H1 (cell line): ENCODE results near the gene ZNF69. TPM values are rescaled to one million over a fixed set of nuclear protein-coding genes. Genes with fewer than 3 reads are reported as not detected.

Experiments used
- CTCF ChIA-PET: fragments of 300-600 bp; sonication (Branson Sonifier 250); formaldehyde crosslinking; loops from one replicate; lab custom pipeline; 2021; ENCODE audit not compliant: partially characterized antibody; lab: Charles Lee
- POLR2A ChIA-PET: fragments of 300-600 bp; sonication (Branson Sonifier 250); formaldehyde crosslinking; loops from one replicate; lab custom pipeline; 2021; ENCODE audit warnings: inconsistent platforms; ENCODE audit not compliant: partially characterized antibody; lab: Charles Lee
- DNase-seq, 2 experiments: peaks; one replicate each; pipeline versions ENCODE4 v3.0.0 to v3.0.0-alpha.2; 2010 to 2022; ENCODE audit warnings: low spot score in 2 of 2, low read depth in 1 of 2, mixed read lengths in 1 of 2
- FAIRE-seq: peaks from 2 replicates; lab custom pipeline; 2011; peaks lifted over from hg19 to GRCh38; lab: Jason Lieb, UNC
- H2AFZ ChIP-seq: 2 replicates; pipeline ENCODE4 v1.8.1; 2012; ENCODE audit warnings: low read length, inconsistent platforms
- H2AK5ac ChIP-seq: 2 replicates; pipeline ENCODE4 v1.6.1; 2013; ENCODE audit warnings: low read depth, low read length
- H2BK120ac ChIP-seq: replicated peaks from 2 replicates; pipeline ENCODE3; 2013; ENCODE audit warnings: low read depth, low read length, inconsistent platforms
- H2BK12ac ChIP-seq: 2 replicates; pipeline ENCODE4 v1.6.1; 2013; ENCODE audit warnings: low read depth, low read length
- H2BK15ac ChIP-seq: 2 replicates; pipeline ENCODE4 v1.6.1; 2013; ENCODE audit warnings: low read length
- H2BK20ac ChIP-seq: 2 replicates; pipeline ENCODE4 v1.6.1; 2013; ENCODE audit warnings: low read length
- H2BK5ac ChIP-seq: 2 replicates; pipeline ENCODE4 v1.6.1; 2013; ENCODE audit warnings: low read depth, low read length
- H3K14ac ChIP-seq: 2 replicates; pipeline ENCODE4 v1.6.1; 2013; ENCODE audit warnings: inconsistent platforms; ENCODE audit not compliant: insufficient read length
- H3K18ac ChIP-seq: 2 replicates; pipeline ENCODE4 v1.6.1; 2013; ENCODE audit warnings: low read length; ENCODE audit errors: extremely low read depth
- H3K23ac ChIP-seq: 2 replicates; pipeline ENCODE4 v1.6.1; 2013; ENCODE audit warnings: inconsistent platforms; ENCODE audit not compliant: insufficient read length
- H3K23me2 ChIP-seq: 2 replicates; pipeline ENCODE4 v1.6.1; 2013; ENCODE audit warnings: low read depth, low read length
- H3K27ac ChIP-seq: 2 replicates; pipeline ENCODE4 v1.6.1; 2011; ENCODE audit warnings: low read depth, low read length, inconsistent platforms
- H3K27me3 ChIP-seq, 4 experiments: replicated peaks in 1 of 4; 1 replicate in 1 of 4; 2 replicates in 3 of 4; pipeline versions ENCODE4 v1.6.1 to v1.8.1; 2011 to 2013; ENCODE audit warnings: low read length in 3 of 4, mild to moderate bottlenecking in 3 of 4, inconsistent platforms in 2 of 4, mixed read lengths in 2 of 4, moderate library complexity in 1 of 4; ENCODE audit not compliant: control insufficient read depth in 3 of 4, insufficient read depth in 3 of 4; ENCODE audit errors: extremely low read depth in 1 of 4
- H3K36me3 ChIP-seq, 4 experiments: 2 replicates each; pipeline versions ENCODE4 v1.6.1 to v1.8.1; 2011 to 2013; ENCODE audit warnings: mild to moderate bottlenecking in 4 of 4, low read length in 3 of 4, moderate library complexity in 2 of 4, control low read depth in 1 of 4, inconsistent platforms in 1 of 4; ENCODE audit not compliant: insufficient read depth in 4 of 4, control insufficient read depth in 2 of 4
- H3K4ac ChIP-seq: replicated peaks from 2 replicates; pipeline ENCODE3; 2013; ENCODE audit warnings: low read length, low read depth, mixed read lengths, inconsistent platforms; ENCODE audit not compliant: insufficient read length
- H3K4me1 ChIP-seq, 4 experiments: replicated peaks in 1 of 4; 1 replicate in 1 of 4; 2 replicates in 3 of 4; pipeline versions ENCODE4 v1.6.1 to v1.8.1; 2011 to 2013; ENCODE audit warnings: low read length in 3 of 4, inconsistent platforms in 2 of 4, mixed read lengths in 1 of 4; ENCODE audit not compliant: insufficient read depth in 4 of 4, control insufficient read depth in 3 of 4
- H3K4me2 ChIP-seq, 2 experiments: 2 replicates each; pipeline versions ENCODE4 v1.6.1 to v1.8.1; 2011 to 2013; ENCODE audit warnings: low read depth in 2 of 2, low read length in 2 of 2, control low read depth in 1 of 2, inconsistent platforms in 1 of 2, mild to moderate bottlenecking in 1 of 2; ENCODE audit not compliant: insufficient read depth in 1 of 2
- H3K4me3 ChIP-seq, 4 experiments: fragments of 200-600, 300-600 bp in 1 of 4; sonication (generic), shearing (Covaris generic), sonication (Bioruptor Twin) in 1 of 4; 2 replicates each; pipeline versions ENCODE4 v1.5.1 to v1.8.1; 2011 to 2016; ENCODE audit warnings: low read length in 4 of 4, low read depth in 3 of 4, control low read depth in 2 of 4, inconsistent platforms in 2 of 4, mild to moderate bottlenecking in 2 of 4, mixed read lengths in 1 of 4, moderate library complexity in 1 of 4; ENCODE audit not compliant: insufficient read depth in 2 of 4; ENCODE audit errors: extremely low read depth in 1 of 4
- H3K56ac ChIP-seq: replicated peaks from 2 replicates; pipeline ENCODE3; 2013; ENCODE audit warnings: low read depth, mild to moderate bottlenecking, mixed read lengths, low read length, inconsistent platforms; ENCODE audit not compliant: insufficient read length
- H3K79me1 ChIP-seq: 2 replicates; pipeline ENCODE4 v1.6.1; 2013; ENCODE audit warnings: low read depth, low read length, control low read depth
- H3K79me2 ChIP-seq, 2 experiments: 2 replicates each; pipeline versions ENCODE4 v1.6.1 to v1.8.1; 2012 to 2013; ENCODE audit warnings: low read length in 2 of 2, mild to moderate bottlenecking in 2 of 2, inconsistent platforms in 1 of 2; ENCODE audit not compliant: insufficient read depth in 2 of 2, control insufficient read depth in 1 of 2
- H3K9ac ChIP-seq, 4 experiments: replicated peaks in 1 of 4; 1 replicate in 1 of 4; 2 replicates in 3 of 4; pipeline versions ENCODE4 v1.6.1 to v1.8.1; 2011 to 2013; ENCODE audit warnings: low read depth in 3 of 4, low read length in 3 of 4, control low read depth in 2 of 4, mild to moderate bottlenecking in 2 of 4, moderate library complexity in 2 of 4, inconsistent platforms in 1 of 4; ENCODE audit errors: extremely low read depth in 1 of 4
- H3K9me3 ChIP-seq, 2 experiments: 2 replicates each; pipeline versions ENCODE4 v1.6.1 to v1.8.1; 2012 to 2013; ENCODE audit warnings: mild to moderate bottlenecking in 2 of 2, moderate library complexity in 2 of 2, control low read depth in 1 of 2, inconsistent platforms in 1 of 2, low read depth in 1 of 2, low read length in 1 of 2, mixed read lengths in 1 of 2; ENCODE audit not compliant: insufficient read depth in 2 of 2
- H4K20me1 ChIP-seq, 2 experiments: replicated peaks in 1 of 2; 2 replicates each; pipeline versions ENCODE3 to v1.8.1; 2011 to 2013; ENCODE audit warnings: inconsistent platforms in 2 of 2, low read length in 2 of 2, mild to moderate bottlenecking in 1 of 2; ENCODE audit not compliant: insufficient read depth in 2 of 2, control insufficient read depth in 1 of 2
- H4K5ac ChIP-seq: 2 replicates; pipeline ENCODE4 v1.6.1; 2013; ENCODE audit warnings: low read length, low read depth, mixed read lengths, inconsistent platforms; ENCODE audit not compliant: insufficient read length
- H4K8ac ChIP-seq: 2 replicates; pipeline ENCODE4 v1.8.0; 2013; ENCODE audit warnings: mild to moderate bottlenecking, moderate library complexity, low read length, inconsistent platforms; ENCODE audit not compliant: insufficient read depth; ENCODE audit errors: extremely low read depth
- H4K91ac ChIP-seq: replicated peaks from 2 replicates; pipeline ENCODE3; 2013; ENCODE audit warnings: low read length, mixed read lengths, inconsistent platforms; ENCODE audit not compliant: insufficient read length
- E2F6 ChIP-seq: IDR thresholded peaks from 2 replicates; pipeline ENCODE4 v1.6.1; 2012; ENCODE audit warnings: inconsistent platforms
- ZNF274 ChIP-seq: IDR thresholded peaks from 2 replicates; pipeline ENCODE4 v1.7.0; 2012; ENCODE audit warnings: low read length, borderline replicate concordance; ENCODE audit errors: extremely low read depth
- WGBS, 2 experiments: shearing (Covaris generic) in 1 of 2; methylation state at CpG; one replicate each; pipeline versions ENCODE4 v1.1.6 to v1.1.7; 2013 to 2015; ENCODE audit warnings: low lambda C conversion rate in 2 of 2, mixed read lengths in 2 of 2, inconsistent platforms in 1 of 2, low coverage in 1 of 2, missing lambda C conversion rate in 1 of 2; ENCODE audit not compliant: insufficient replicate concordance in 2 of 2, insufficient coverage in 1 of 2, insufficient read length in 1 of 2; ENCODE audit errors: extremely low coverage in 1 of 2, missing lambda C conversion rate in 1 of 2; 5-methylcytosine and 5-hydroxymethylcytosine counted together
- polyA plus RNA-seq, 7 experiments: library from polyadenylated mRNA; depleted of rRNA in 3 of 7; stranded (reverse) in 5 of 7; unstranded in 2 of 7; fragments of >200 nt in 5 of 7; fragments of 200-250 nt in 2 of 7; gene quantifications; 1 replicate in 5 of 7; 2 replicates in 1 of 7; 4 replicates in 1 of 7; pipeline versions ENCODE4 v1.2.1 to v1.2.3, GENCODE V29; 2011 to 2013; ENCODE audit warnings: missing spikeins in 2 of 7, mixed read lengths in 2 of 7
- total RNA-seq: library from RNA; stranded (reverse); fragmentation: NEBNext Ultra II Directional; extraction: Animal tissue kit (Norgen Biotek cat#: 25700); gene quantifications from 2 replicates; pipeline ENCODE4 v1.2.1, GENCODE V29; 2021

Gene ZNF69
- total and polyA plus RNA-seq, 2 of the 8 experiments (the other 6 are each of a cell fraction or from before 2014, with no cell fraction given), result 5.6 to 22.8 TPM

- Histone ChIP-seq H4K5ac (no peak overlapping the region), H2BK12ac (no peak overlapping the region), H3K4me1 (no peaks in the 10 kb centered on the region), H4K20me1 (no peaks in the 10 kb centered on the region), H3K27ac (no peak overlapping the region), H3K4me2 (no peak overlapping the region), H3K79me2 (peaks cover 0 to 4% of the 10 kb centered on the region in 2 experiments; a peak in 2 of 4 replicates), H2BK15ac (no peak overlapping the region), H2AK5ac (no peak overlapping the region), H2BK20ac (no peak overlapping the region), H3K4ac (no peak overlapping the region), H3K14ac (no peak overlapping the region), H3K79me1 (no peaks in the 10 kb centered on the region; the same call in 1 of the 2 replicates), H3K27me3 (no peaks in the 10 kb centered on the region), H3K23me2 (no peaks in the 10 kb centered on the region), H4K91ac (no peak overlapping the region), H4K8ac (no peak overlapping the region), H2AFZ (no peak overlapping the region), H3K18ac (no peak overlapping the region), H2BK5ac (no peak overlapping the region), H3K4me3 (no peak overlapping the region), H3K23ac (no peak overlapping the region), H3K9me3 (peaks cover 93 to 99% of the 10 kb centered on the region in 2 experiments), H3K36me3 (peaks cover 10 to 78% (median 36%) of the 10 kb centered on the region in 4 experiments; a peak in 7 of 8 replicates), H2BK120ac (no peak overlapping the region), H3K56ac (no peak overlapping the region)
- POLR2A ChIA-PET, result no interaction called here
- DNase-seq (no peak), FAIRE-seq (no peak)
- WGBS, 2 experiments, result 89% methylated on average over 3 of the region's 3 CpGs; no CpG with 5 or more reads in 1 of the 2 experiments
- peak; percentile 58; the same call in 1 of the 2 replicates for TF ChIP-seq ZNF274
- TF ChIP-seq E2F6, result no peak
- TF ChIP-seq, all 59 proteins: peak for 1
- H3K9ac ChIP-seq, result no peak overlapping the region
- CTCF ChIA-PET, result no interaction called here
Measured at GRCh38 chr19:11948646-11949045, 61.1 kb downstream of the ZNF69 start.
